Stomach (tissue), 4 donors: ENCODE results near the gene ENTPD6.

Experiments
- CTCF ChIP-seq, 7 experiments: fragments of 450-650 bp in 4 of 7; fragments of 200-600 bp in 3 of 7; sonication (generic) in 3 of 7; IDR thresholded peaks; one replicate each; pipeline ENCODE4 v1.5.1; 2016 to 2019; ENCODE audit warnings: antibody characterized with exemption in 7 of 7, control low read depth in 2 of 7, mild to moderate bottlenecking in 1 of 7
- POLR2A ChIP-seq, 4 donors: fragments of 450-650 bp; IDR thresholded peaks; one replicate each; pipeline ENCODE4 v1.6.1; 2016; ENCODE audit warnings: antibody characterized with exemption in 4 of 4, control low read depth in 2 of 4, mild to moderate bottlenecking in 1 of 4, moderate library complexity in 1 of 4

DNA sequence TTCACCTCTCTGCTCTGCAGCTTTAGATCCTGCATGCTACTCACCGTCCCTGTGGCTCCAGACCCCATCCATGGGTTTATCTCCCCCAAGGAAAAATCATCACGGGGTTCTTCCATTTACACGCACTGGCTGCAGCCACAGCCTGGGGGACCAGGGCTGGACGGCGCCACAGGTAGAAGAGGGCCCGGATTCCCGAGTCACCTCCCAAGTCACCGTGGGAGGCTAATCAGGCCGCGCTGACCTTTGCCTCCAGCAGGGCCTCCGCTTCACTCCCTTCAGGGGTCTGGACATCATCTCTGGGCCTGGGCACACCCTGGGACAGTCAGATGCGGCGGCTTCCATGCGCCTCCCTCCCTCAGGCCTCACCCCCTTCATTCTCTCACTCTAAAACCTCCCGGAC lies 47.8 kb upstream of the ENTPD6 start:
- TF ChIP-seq CTCF (IDR thresholded peaks at IDR 0.05) (no peak), POLR2A (IDR thresholded peaks at IDR 0.05) (no peak)
